HG02571 (cell line): ENCODE data around the gene STXBP5.
"Not testable (repeated sequence)": the region's sequence is repeated elsewhere in the genome, so short reads cannot be mapped to it uniquely, and the experiment has no call there.

Experiments
- ATAC-seq: cut with Tn5 transposase; IDR thresholded peaks from one replicate; pipeline ENCODE4 v1.9.1; 2021; ENCODE audit warnings: mild to moderate bottlenecking, moderate library complexity; ENCODE audit not compliant: unreplicated experiment

Gene STXBP5

GRCh38 chr6:147244832-147245231, 40.6 kb downstream of the STXBP5 start:
- ATAC-seq: no peak

GRCh38 chr6:147245693-147246092, 41.5 kb downstream of the STXBP5 start:
- no peak for ATAC-seq

DNA sequence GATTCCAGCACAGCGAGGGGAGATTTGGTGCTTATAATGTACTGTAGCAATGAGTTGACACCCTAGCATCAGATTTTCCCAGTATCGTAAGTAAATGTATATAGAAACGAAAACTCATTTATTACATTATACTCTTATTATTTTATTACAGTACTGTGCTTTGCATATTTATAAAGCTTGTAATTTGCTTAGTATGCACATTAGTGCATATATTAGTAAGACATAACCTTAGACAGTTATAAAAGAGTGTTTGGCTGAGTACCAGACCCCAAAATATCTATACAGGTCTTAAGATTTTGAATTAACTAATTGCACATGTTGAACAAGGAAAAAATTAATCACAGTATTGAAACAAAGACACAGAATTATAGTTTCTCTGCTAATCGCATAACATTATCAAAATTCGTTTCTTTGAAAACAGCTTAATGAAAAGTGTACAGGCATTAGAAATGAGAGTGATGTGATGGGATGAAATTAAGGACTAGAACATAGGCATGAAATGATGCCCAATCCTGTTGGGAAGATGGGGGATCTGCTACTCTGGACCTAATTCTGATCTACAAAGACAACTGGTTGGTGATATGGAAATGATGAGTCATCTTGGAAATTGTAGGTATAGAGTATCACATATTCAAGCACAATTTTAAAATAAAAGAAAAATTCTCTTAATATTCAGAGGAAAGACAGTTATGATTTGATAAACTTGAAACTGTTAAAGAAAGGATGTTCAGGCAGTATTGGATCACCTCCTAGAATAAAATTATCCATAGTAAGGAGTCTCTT, 42.8 kb downstream of the STXBP5 start:
- no peak for ATAC-seq

DNA sequence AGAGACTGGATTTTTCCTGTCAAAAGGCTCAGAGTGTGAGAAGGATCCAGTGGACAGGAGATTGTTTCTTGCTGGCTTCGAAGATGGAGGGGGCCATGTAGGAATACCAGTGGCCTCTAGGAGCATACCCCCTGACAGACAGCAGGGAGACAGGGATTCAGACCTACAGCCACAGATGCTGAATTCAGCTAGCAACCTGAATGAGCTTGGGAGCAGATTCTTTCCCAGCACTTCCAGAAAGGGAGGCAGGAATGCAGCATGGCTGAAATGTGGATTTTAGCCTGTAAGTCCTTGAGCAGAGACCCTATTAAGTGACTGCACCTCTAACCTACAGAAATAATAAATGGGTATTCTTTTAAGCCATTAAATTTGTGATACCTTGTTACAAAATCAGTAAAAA, 44.6 kb downstream of the STXBP5 start:
- ATAC-seq: no peak

DNA sequence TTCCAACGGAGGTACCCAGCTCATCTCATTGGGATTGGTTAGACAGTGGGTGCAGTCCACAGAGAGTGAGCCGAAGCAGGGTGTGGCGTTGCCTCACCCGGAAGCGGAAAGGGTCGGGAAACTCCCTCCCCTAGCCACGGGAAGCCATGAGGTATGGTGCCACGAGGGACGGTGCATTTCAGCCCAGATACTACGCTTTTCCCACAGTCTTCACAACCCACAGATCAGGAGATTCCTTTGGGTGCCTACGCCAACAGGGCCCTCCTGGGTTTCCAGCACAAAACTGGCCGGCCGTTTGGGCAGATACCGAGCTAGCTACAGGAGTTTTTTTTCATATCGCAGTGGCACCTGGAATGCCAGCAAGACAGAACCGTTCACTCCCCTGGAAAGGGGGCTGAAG, 46.9 kb downstream of the STXBP5 start:
- no peak for ATAC-seq

GRCh38 chr6:147254929-147255473, 50.8 kb downstream of the STXBP5 start:
- not testable (repeated sequence) for ATAC-seq

- ATAC-seq: no peak
These were observed 51.9 kb downstream of the STXBP5 start for GRCh38 chr6:147255948-147256674.

GRCh38 chr6:147257760-147258159, 53.5 kb downstream of the STXBP5 start:
- no peak for ATAC-seq

DNA sequence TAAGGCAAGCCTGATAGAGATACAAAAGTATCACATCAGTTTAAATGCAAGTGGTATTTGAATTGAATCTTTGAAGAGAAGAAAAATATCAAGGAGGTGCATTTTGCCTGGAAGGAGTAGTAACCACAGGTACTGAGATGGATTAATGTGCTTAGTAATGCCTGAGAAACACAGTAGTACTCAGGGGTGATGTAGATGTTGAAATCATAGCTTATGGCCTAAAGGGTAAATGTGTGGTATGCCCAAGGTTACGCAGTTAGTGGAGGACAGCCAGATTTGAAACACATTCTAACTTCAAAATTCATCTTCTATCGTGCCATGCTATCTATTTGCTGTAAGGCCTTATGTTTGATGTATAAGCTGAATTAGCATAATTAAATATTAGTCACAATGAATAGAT, 55.9 kb downstream of the STXBP5 start:
- no peak for ATAC-seq

DNA sequence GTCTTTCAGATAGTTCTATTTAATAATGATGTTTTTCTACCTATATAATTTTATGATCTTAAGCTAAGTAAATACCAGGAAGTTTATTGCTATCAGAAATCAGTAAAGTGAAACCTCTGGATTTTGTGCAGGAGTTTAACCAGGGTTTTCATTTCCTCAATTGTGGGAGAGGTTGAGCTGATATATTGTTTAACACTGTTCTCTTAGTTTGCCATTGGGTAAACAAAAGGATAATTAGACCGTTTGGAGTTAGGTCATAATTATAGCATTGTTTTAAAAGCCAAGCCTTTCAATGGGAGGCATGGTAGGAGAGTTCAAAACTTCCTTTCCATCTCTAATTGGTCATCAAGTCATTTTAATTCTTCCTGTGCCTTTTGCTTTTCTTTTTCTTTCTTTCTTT, 58.7 kb downstream of the STXBP5 start:
- ATAC-seq: no peak

DNA sequence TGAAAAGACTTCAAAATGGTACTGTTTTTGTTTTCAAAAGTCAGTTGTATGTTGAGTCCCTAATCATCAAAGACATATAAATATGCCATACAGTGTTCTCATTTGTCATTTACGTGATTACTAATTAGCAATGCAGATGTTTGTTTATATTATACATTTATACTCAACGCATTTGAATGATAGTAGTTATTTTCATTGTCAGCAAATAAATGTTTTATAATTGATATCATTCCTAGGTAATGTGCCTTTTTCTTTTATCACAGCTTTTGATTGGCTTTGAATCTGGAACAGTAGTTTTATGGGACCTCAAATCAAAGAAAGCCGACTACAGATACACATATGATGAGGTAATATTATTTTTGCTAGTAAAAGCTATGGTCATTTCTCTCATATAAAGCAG, 62.6 kb downstream of the STXBP5 start:
- no peak for ATAC-seq

- no peak for ATAC-seq
These were observed 63.4 kb downstream of the STXBP5 start for GRCh38 chr6:147267658-147268057.

- ATAC-seq: no peak
These were observed 64.0 kb downstream of the STXBP5 start for GRCh38 chr6:147268254-147268653.

DNA sequence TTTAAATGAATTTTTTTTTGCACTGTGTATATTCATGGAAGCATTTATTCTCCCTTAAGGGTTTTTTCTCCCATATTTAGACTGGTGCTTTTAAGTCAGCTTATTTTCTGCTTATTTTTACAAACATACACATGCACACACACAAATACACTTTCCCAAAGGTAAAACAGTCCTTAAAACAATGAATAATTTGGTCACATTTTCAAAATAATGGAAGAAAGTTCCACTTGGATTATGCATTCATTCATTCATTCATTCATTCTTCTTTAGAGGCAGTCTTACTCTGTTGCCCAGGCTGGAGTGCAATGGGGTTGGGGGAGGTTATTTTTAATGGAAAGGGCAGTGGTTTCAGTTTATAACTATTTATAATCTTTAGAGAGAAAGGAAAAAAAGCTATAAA, 69.8 kb downstream of the STXBP5 start:
- ATAC-seq: no peak

- no peak for ATAC-seq
These were observed 70.6 kb downstream of the STXBP5 start for GRCh38 chr6:147274776-147275175.

GRCh38 chr6:147278891-147279290, 74.7 kb downstream of the STXBP5 start:
- no peak for ATAC-seq

GRCh38 chr6:147279427-147279826, 75.2 kb downstream of the STXBP5 start:
- ATAC-seq: no peak

GRCh38 chr6:147281895-147282565, 77.8 kb downstream of the STXBP5 start:
- ATAC-seq: no peak

- ATAC-seq: no peak
These were observed 78.3 kb downstream of the STXBP5 start for GRCh38 chr6:147282566-147282959.

GRCh38 chr6:147283460-147283859, 79.2 kb downstream of the STXBP5 start:
- ATAC-seq: no peak

- no peak for ATAC-seq
These were observed 81.1 kb downstream of the STXBP5 start for GRCh38 chr6:147285087-147285855.
